ENCODE results near the gene AJAP1. TPM values are rescaled to one million over a fixed set of nuclear protein-coding genes. Genes with fewer than 3 reads are reported as not detected.

AJAP1 gene
- total and polyA plus RNA-seq, 2 of the 13 experiments (the other 11 are each of a cell fraction or from before 2014, with no cell fraction given): not detected

- TF ChIP-seq ZMAT5 (CRISPR knock-in tag; IDR thresholded peaks at IDR 0.05; ENCODE audit: borderline replicate concordance, low read depth) (no peak), ZNF724P (CRISPR knock-in tag; IDR thresholded peaks at IDR 0.05; ENCODE audit: borderline replicate concordance) (no peak), KDM2A (CRISPR knock-in tag; IDR thresholded peaks at IDR 0.05; ENCODE audit: borderline replicate concordance, low read depth) (no peak), PRPF4 (IDR thresholded peaks at IDR 0.05; ENCODE audit: low read depth, low read length, poor library complexity, severe bottlenecking) (no peak)
Measured at GRCh38 chr1:4605158-4605557, 49.3 kb upstream of the AJAP1 start (continued).

- CTCF ChIA-PET (ENCODE audit: low intra/inter-chr PET ratio, low total read pairs): no interaction called here
- TF ChIP-seq PHF21A (CRISPR knock-in tag; IDR thresholded peaks at IDR 0.05) (no peak), IRF2 (CRISPR knock-in tag; IDR thresholded peaks at IDR 0.05) (no peak), KIAA2018 (CRISPR knock-in tag; IDR thresholded peaks at IDR 0.05; ENCODE audit: borderline replicate concordance) (no peak), ZBTB42 (CRISPR knock-in tag; IDR thresholded peaks at IDR 0.05) (no peak), ARID4A (CRISPR knock-in tag; IDR thresholded peaks at IDR 0.05; ENCODE audit: borderline replicate concordance) (no peak)
Measured at GRCh38 chr1:4611563-4612341, 42.7 kb upstream of the AJAP1 start.

More at GRCh38 chr1:4611563-4612341, 42.7 kb upstream of the AJAP1 start:
- no peak for ATAC-seq
- WGBS (ENCODE audit: low lambda C conversion rate): 21% methylated on average over 21 of the region's 24 CpGs
- no peak for DNase-seq (ENCODE audit: low spot score)
- Histone ChIP-seq H2AFZ (ENCODE audit: low read length) (no peak overlapping the region), H3K4me2 (ENCODE audit: low read depth, low read length) (no peak overlapping the region), H3K4me1 (ENCODE audit: insufficient read depth, low read length) (no peaks in the 10 kb centered on the region), H3K36me3 (replicated peaks in 1 of 2; ENCODE audit: control insufficient read depth in 1 of 2, insufficient read depth in 2 of 2, low read length in 2 of 2) (no peaks in the 10 kb centered on the region), H3K27me3 (ENCODE audit: control insufficient read depth in 1 of 2, insufficient read depth in 2 of 2, low read length in 2 of 2) (peaks cover 5 to 46% of the 10 kb centered on the region in 2 experiments; a peak in 4 of 5 replicates), H3K79me2 (ENCODE audit: insufficient read depth, low read length) (no peaks in the 10 kb centered on the region), H3K27ac (ENCODE audit: extremely low read length, insufficient read depth, low read length) (no peak overlapping the region), H3K4me3 (replicated peaks in 1 of 3; ENCODE audit: insufficient read depth in 1 of 3, low read depth in 2 of 3, low read length in 3 of 3) (no peak overlapping the region), H3K9me3 (ENCODE audit: low read length) (peaks cover 15% of the 10 kb centered on the region), H4K20me1 (ENCODE audit: insufficient read depth, low read length) (no peaks in the 10 kb centered on the region), H3K9ac (ENCODE audit: insufficient read depth, low read depth, low read length) (no peak overlapping the region)
- in situ Hi-C loops (cut with HindIII; ENCODE audit: extremely low pct_ligation_motif_present, low pct_unique_long_range_greater_than_20kb): no loop called here
- BruUV-seq (replicated peaks): no TSS peak
- POLR2A ChIA-PET: no interaction called here
- no peak for FAIRE-seq
- intact Hi-C loops (cut with micrococcal nuclease; ENCODE audit: unreplicated experiment): no loop called here
